Duodenal mucosa (tissue), 2 donors: Measurements from ENCODE around the gene MBOAT2.

Source experiments
- H3K27ac ChIP-seq: one replicate; pipeline ENCODE4 v1.7.0; 2013; ENCODE audit warnings: low read depth, low read length
- H3K27me3 ChIP-seq, 2 donors: one replicate each; pipeline ENCODE4 v1.7.0; 2013; ENCODE audit warnings: low read length in 2 of 2, control low read depth in 1 of 2; ENCODE audit not compliant: insufficient read depth in 2 of 2, control insufficient read depth in 1 of 2
- H3K36me3 ChIP-seq, 2 donors: one replicate each; pipeline ENCODE4 v1.7.0; 2013; ENCODE audit warnings: low read length in 2 of 2, control low read depth in 1 of 2; ENCODE audit not compliant: insufficient read depth in 2 of 2, control insufficient read depth in 1 of 2
- H3K4me1 ChIP-seq, 2 donors: one replicate each; pipeline ENCODE4 v1.7.0; 2013; ENCODE audit warnings: low read length in 2 of 2, control low read depth in 1 of 2; ENCODE audit not compliant: insufficient read depth in 2 of 2, control insufficient read depth in 1 of 2
- H3K4me3 ChIP-seq, 2 donors: one replicate each; pipeline ENCODE4 v1.7.0; 2013; ENCODE audit warnings: low read length in 2 of 2, low read depth in 1 of 2
- H3K9ac ChIP-seq, 2 donors: one replicate each; pipeline ENCODE4 v1.7.0; 2013; ENCODE audit warnings: low read length in 2 of 2, low read depth in 1 of 2
- H3K9me3 ChIP-seq, 2 donors: one replicate each; pipeline ENCODE4 v1.7.0; 2013; ENCODE audit warnings: low read length in 2 of 2, control low read depth in 1 of 2; ENCODE audit not compliant: control insufficient read depth in 1 of 2

The MBOAT2 gene

GRCh38 chr2:8872821-8873432 is 130.6 kb downstream of the MBOAT2 start:
- Histone ChIP-seq H3K4me1 (no peaks in the 10 kb centered on the region), H3K27me3 (no peaks in the 10 kb centered on the region), H3K9me3 (no peaks in the 10 kb centered on the region), H3K4me3 (no peak overlapping the region), H3K36me3 (no peaks in the 10 kb centered on the region), H3K9ac (no peak overlapping the region), H3K27ac (no peak overlapping the region)

GRCh38 chr2:8870441-8870840 is 133.0 kb downstream of the MBOAT2 start:
- no peaks in the 10 kb centered on the region for H3K9me3 ChIP-seq
- H3K4me3 ChIP-seq, result no peak overlapping the region
- H3K27ac ChIP-seq, result no peak overlapping the region
- H3K27me3 ChIP-seq, result no peaks in the 10 kb centered on the region
- no peaks in the 10 kb centered on the region for H3K4me1 ChIP-seq
- H3K36me3 ChIP-seq, result no peaks in the 10 kb centered on the region
- H3K9ac ChIP-seq, result no peak overlapping the region

GRCh38 chr2:8867363-8867762 is 136.1 kb downstream of the MBOAT2 start:
- Histone ChIP-seq H3K9ac (no peak overlapping the region), H3K9me3 (no peaks in the 10 kb centered on the region), H3K27me3 (no peaks in the 10 kb centered on the region), H3K27ac (no peak overlapping the region), H3K4me1 (no peaks in the 10 kb centered on the region), H3K4me3 (no peak overlapping the region), H3K36me3 (no peaks in the 10 kb centered on the region)

- Histone ChIP-seq H3K9ac (no peak overlapping the region), H3K36me3 (no peaks in the 10 kb centered on the region), H3K27me3 (no peaks in the 10 kb centered on the region), H3K4me3 (no peak overlapping the region), H3K27ac (no peak overlapping the region), H3K9me3 (no peaks in the 10 kb centered on the region), H3K4me1 (no peaks in the 10 kb centered on the region)
Observed at GRCh38 chr2:8863331-8863953, 140.0 kb downstream of the MBOAT2 start.

GRCh38 chr2:8862230-8862629 is 141.3 kb downstream of the MBOAT2 start:
- H3K9ac ChIP-seq, result no peak overlapping the region
- no peaks in the 10 kb centered on the region for H3K4me1 ChIP-seq
- H3K9me3 ChIP-seq, result no peaks in the 10 kb centered on the region
- H3K27ac ChIP-seq, result no peak overlapping the region
- no peaks in the 10 kb centered on the region for H3K27me3 ChIP-seq
- H3K36me3 ChIP-seq, result no peaks in the 10 kb centered on the region
- no peak overlapping the region for H3K4me3 ChIP-seq

- no peaks in the 10 kb centered on the region for H3K36me3 ChIP-seq
- no peaks in the 10 kb centered on the region for H3K9me3 ChIP-seq
- H3K27ac ChIP-seq, result no peak overlapping the region
- H3K4me1 ChIP-seq, result no peaks in the 10 kb centered on the region
- H3K27me3 ChIP-seq, result no peaks in the 10 kb centered on the region
- no peak overlapping the region for H3K9ac ChIP-seq
- no peak overlapping the region for H3K4me3 ChIP-seq
Observed at GRCh38 chr2:8861797-8862196, 141.7 kb downstream of the MBOAT2 start.

- Histone ChIP-seq H3K36me3 (no peaks in the 10 kb centered on the region), H3K4me1 (no peaks in the 10 kb centered on the region), H3K4me3 (no peak overlapping the region), H3K27me3 (no peaks in the 10 kb centered on the region), H3K27ac (no peak overlapping the region), H3K9me3 (no peaks in the 10 kb centered on the region), H3K9ac (no peak overlapping the region)
Observed at GRCh38 chr2:8860239-8860638, 143.2 kb downstream of the MBOAT2 start.

- Histone ChIP-seq H3K4me3 (no peak overlapping the region), H3K36me3 (no peaks in the 10 kb centered on the region), H3K27me3 (no peaks in the 10 kb centered on the region), H3K9ac (no peak overlapping the region), H3K4me1 (no peaks in the 10 kb centered on the region), H3K27ac (no peak overlapping the region), H3K9me3 (no peaks in the 10 kb centered on the region)
Observed at GRCh38 chr2:8858910-8859309, 144.6 kb downstream of the MBOAT2 start.

- Histone ChIP-seq H3K27me3 (no peaks in the 10 kb centered on the region), H3K9me3 (no peaks in the 10 kb centered on the region), H3K4me3 (no peak overlapping the region), H3K4me1 (no peaks in the 10 kb centered on the region), H3K27ac (no peak overlapping the region), H3K9ac (no peak overlapping the region), H3K36me3 (no peaks in the 10 kb centered on the region)
Observed at GRCh38 chr2:8858264-8858663, 145.2 kb downstream of the MBOAT2 start.

GRCh38 chr2:8857709-8858108 is 145.8 kb downstream of the MBOAT2 start:
- H3K4me1 ChIP-seq, result no peaks in the 10 kb centered on the region
- no peak overlapping the region for H3K9ac ChIP-seq
- no peaks in the 10 kb centered on the region for H3K27me3 ChIP-seq
- H3K9me3 ChIP-seq, result no peaks in the 10 kb centered on the region
- no peak overlapping the region for H3K4me3 ChIP-seq
- H3K27ac ChIP-seq, result no peak overlapping the region
- H3K36me3 ChIP-seq, result no peaks in the 10 kb centered on the region
